Panc1 (cell line): Measurements from ENCODE around the gene CORIN. TPM values are rescaled to one million over a fixed set of nuclear protein-coding genes. Genes with fewer than 3 reads are reported as not detected.

ENCODE experiments used
- ATAC-seq: fragments of 200-7000 bp; cut with Tn5 transposase; 2 replicates; pipeline ENCODE4 v1.9.1; 2020; ENCODE audit warnings: mild to moderate bottlenecking, moderate library complexity
- BruUV-seq: library from RNA; stranded (reverse); fragments of 400-500 nt; replicated peaks from 2 replicates; lab custom pipeline; 2021; lab: Mats Ljungman, UMichigan
- CTCF ChIA-PET: fragments of 300-600 bp; sonication (Branson Sonifier 250); formaldehyde crosslinking; loops from one replicate; lab custom pipeline; 2022; ENCODE audit warnings: antibody characterized with exemption; lab: Charles Lee
- POLR2A ChIA-PET: fragments of 300-600 bp; sonication (Branson Sonifier 250); formaldehyde crosslinking; loops from one replicate; lab custom pipeline; 2022; ENCODE audit warnings: antibody characterized with exemption; lab: Charles Lee
- DNase-seq: peaks from one replicate; pipeline ENCODE4 v3.0.0-alpha.2; 2010; ENCODE audit warnings: low read depth, low spot score
- H3K27ac ChIP-seq: 2 replicates; pipeline ENCODE4 v1.5.1; 2011; ENCODE audit warnings: mild to moderate bottlenecking, low read length, inconsistent platforms
- H3K27me3 ChIP-seq: fragments of 200-500 bp; sonication (Bioruptor generic); 2 replicates; pipeline ENCODE4 v1.6.0; 2014; ENCODE audit warnings: low read length, inconsistent platforms; ENCODE audit not compliant: control insufficient read depth, insufficient read depth
- H3K36me3 ChIP-seq: fragments of 200-500 bp; sonication (Bioruptor generic); 2 replicates; pipeline ENCODE4 v1.5.1; 2014; ENCODE audit warnings: inconsistent platforms, mild to moderate bottlenecking, low read length, moderate library complexity; ENCODE audit not compliant: control insufficient read depth, insufficient read depth
- H3K4me1 ChIP-seq: 2 replicates; pipeline ENCODE4 v1.5.1; 2011; ENCODE audit warnings: inconsistent platforms, mild to moderate bottlenecking, low read length, moderate library complexity; ENCODE audit not compliant: control insufficient read depth, insufficient read depth
- H3K4me3 ChIP-seq, 2 experiments: 2 replicates each; pipeline ENCODE4 v1.5.1; 2011 to 2012; ENCODE audit warnings: low read depth in 2 of 2, low read length in 2 of 2, mild to moderate bottlenecking in 2 of 2, inconsistent platforms in 1 of 2, moderate library complexity in 1 of 2
- H3K9me3 ChIP-seq: fragments of 200-500 bp; sonication (Bioruptor generic); 2 replicates; pipeline ENCODE4 v1.5.1; 2014; ENCODE audit warnings: low read depth, mild to moderate bottlenecking, inconsistent platforms, low read length, moderate library complexity; ENCODE audit not compliant: control insufficient read depth, insufficient read depth
- CTCF ChIP-seq: fragments of 450-650 bp; IDR thresholded peaks from 2 replicates; pipeline ENCODE4 v1.5.1; 2017; ENCODE audit warnings: mild to moderate bottlenecking
- POLR2AphosphoS5 ChIP-seq: IDR thresholded peaks from 2 replicates; pipeline ENCODE4 v1.6.1; 2012; ENCODE audit warnings: mild to moderate bottlenecking, low read depth, low read length, moderate library complexity
- REST ChIP-seq, 2 experiments: IDR thresholded peaks; 2 replicates each; pipeline ENCODE4 v1.6.1; 2011 to 2012; ENCODE audit warnings: low read depth in 2 of 2, control low read depth in 1 of 2, low read length in 1 of 2, mild to moderate bottlenecking in 1 of 2, moderate library complexity in 1 of 2; ENCODE audit not compliant: insufficient read depth in 1 of 2
- SIN3A ChIP-seq: IDR thresholded peaks from 2 replicates; pipeline ENCODE4 v1.6.1; 2012; ENCODE audit warnings: low read depth, mild to moderate bottlenecking, low read length, moderate library complexity, borderline replicate concordance; ENCODE audit not compliant: insufficient read depth
- TCF7L2 ChIP-seq: IDR thresholded peaks from 2 replicates; pipeline ENCODE4 v1.6.1; 2011; ENCODE audit warnings: mild to moderate bottlenecking, low read depth, low read length, inconsistent platforms
- in situ Hi-C: cut with HindIII; loops from 2 replicates; pipeline ENCODE4 v1.10.0; 2016; ENCODE audit warnings: low sequenced_read_pairs, low pct_unique_long_range_greater_than_20kb
- intact Hi-C: fragments of 100-400 bp; cut with micrococcal nuclease; formaldehyde crosslinking; loops from one replicate; pipeline ENCODE4 v1.10.0; 2022; ENCODE audit not compliant: unreplicated experiment
- total RNA-seq: library from RNA; stranded (reverse); gene quantifications from one replicate; pipeline ENCODE4 v1.2.1, GENCODE V29; 2021; ENCODE audit not compliant: unreplicated experiment

Gene CORIN
- total RNA-seq, 1 experiment from 2014 or later: not detected

GRCh38 chr4:47831026-47831679 lies 6.7 kb downstream of the CORIN start:
- ChIA-PET POLR2A (no interaction called here), CTCF (no interaction called here)
- in situ Hi-C loops (no loop called here), intact Hi-C loops (no loop called here)
- no peak for DNase-seq
- TF ChIP-seq CTCF (no peak), TCF7L2 (no peak), POLR2AphosphoS5 (no peak), SIN3A (no peak), REST (IDR thresholded peaks at IDR 0.05; ENCODE audit: insufficient read depth in 1 of 2, low read depth in 2 of 2, low read length in 1 of 2) (no peak)
- Histone ChIP-seq H3K4me3 (no peak overlapping the region), H3K27ac (no peak overlapping the region), H3K9me3 (no peaks in the 10 kb centered on the region), H3K4me1 (no peaks in the 10 kb centered on the region), H3K27me3 (no peaks in the 10 kb centered on the region), H3K36me3 (no peaks in the 10 kb centered on the region)
- BruUV-seq: no TSS peak
- no peak for ATAC-seq

GRCh38 chr4:47830265-47831025 lies 7.4 kb downstream of the CORIN start:
- intact Hi-C loops: no loop called here
- H3K36me3 ChIP-seq: no peaks in the 10 kb centered on the region
- no TSS peak for BruUV-seq
- POLR2A ChIA-PET: no interaction called here
- DNase-seq: no peak
- no peak overlapping the region for H3K27ac ChIP-seq
- CTCF ChIA-PET: no interaction called here
- no peaks in the 10 kb centered on the region for H3K27me3 ChIP-seq
- no peaks in the 10 kb centered on the region for H3K4me1 ChIP-seq
- no peaks in the 10 kb centered on the region for H3K9me3 ChIP-seq
- no peak for ATAC-seq
- TF ChIP-seq TCF7L2 (no peak), POLR2AphosphoS5 (no peak), CTCF (no peak), REST (IDR thresholded peaks at IDR 0.05; ENCODE audit: insufficient read depth in 1 of 2, low read depth in 2 of 2, low read length in 1 of 2) (no peak), SIN3A (no peak)
- H3K4me3 ChIP-seq: no peak overlapping the region
- in situ Hi-C loops: no loop called here
